ENCODE measurements around the gene RNASE11.

DNA sequence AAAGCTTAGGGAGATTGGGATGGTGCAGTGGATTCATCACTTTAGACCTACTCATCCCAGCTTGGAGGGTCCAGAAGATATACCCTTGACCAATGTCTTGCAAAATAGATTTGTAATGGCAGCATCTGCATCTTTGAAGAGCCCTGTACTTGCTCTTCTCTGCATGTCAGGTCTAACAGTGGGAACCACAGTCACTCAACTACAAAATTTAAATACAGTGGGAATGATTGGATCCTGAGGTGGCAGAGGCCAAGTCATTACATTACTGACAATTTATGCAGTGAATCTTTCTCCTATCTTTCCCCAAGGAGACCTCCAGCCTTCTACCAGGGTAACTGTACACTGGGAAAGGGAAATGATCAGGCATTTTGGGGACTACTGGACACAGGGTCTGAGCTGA lies 18.7 kb downstream of the RNASE11 start:
- TF ChIP-seq, protein P1, sequence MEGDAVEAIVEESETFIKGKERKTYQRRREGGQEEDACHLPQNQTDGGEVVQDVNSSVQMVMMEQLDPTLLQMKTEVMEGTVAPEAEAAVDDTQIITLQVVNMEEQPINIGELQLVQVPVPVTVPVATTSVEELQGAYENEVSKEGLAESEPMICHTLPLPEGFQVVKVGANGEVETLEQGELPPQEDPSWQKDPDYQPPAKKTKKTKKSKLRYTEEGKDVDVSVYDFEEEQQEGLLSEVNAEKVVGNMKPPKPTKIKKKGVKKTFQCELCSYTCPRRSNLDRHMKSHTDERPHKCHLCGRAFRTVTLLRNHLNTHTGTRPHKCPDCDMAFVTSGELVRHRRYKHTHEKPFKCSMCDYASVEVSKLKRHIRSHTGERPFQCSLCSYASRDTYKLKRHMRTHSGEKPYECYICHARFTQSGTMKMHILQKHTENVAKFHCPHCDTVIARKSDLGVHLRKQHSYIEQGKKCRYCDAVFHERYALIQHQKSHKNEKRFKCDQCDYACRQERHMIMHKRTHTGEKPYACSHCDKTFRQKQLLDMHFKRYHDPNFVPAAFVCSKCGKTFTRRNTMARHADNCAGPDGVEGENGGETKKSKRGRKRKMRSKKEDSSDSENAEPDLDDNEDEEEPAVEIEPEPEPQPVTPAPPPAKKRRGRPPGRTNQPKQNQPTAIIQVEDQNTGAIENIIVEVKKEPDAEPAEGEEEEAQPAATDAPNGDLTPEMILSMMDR (conservative IDR thresholded peaks at IDR 0.05): no peak
- no peak for TF ChIP-seq ZFX (IDR thresholded peaks at IDR 0.05)

All from C4-2B (cell line).